Bronchial epithelial cell (primary cell): ENCODE results near the gene CNFN. TPM values are rescaled to one million over a fixed set of nuclear protein-coding genes. Genes with fewer than 3 reads are reported as not detected.
A peak's percentile ranks its signal among the peaks of the same experiment; 100 is the strongest.

Source experiments
- DNase-seq: peaks from one replicate; pipeline ENCODE4 v3.0.0-alpha.2; 2010; ENCODE audit warnings: low read depth
- FAIRE-seq: peaks from 2 replicates; lab custom pipeline; 2011; peaks lifted over from hg19 to GRCh38; lab: Jason Lieb, UNC
- H3K27me3 ChIP-seq: 2 replicates; pipeline ENCODE4 v1.5.1; 2011; ENCODE audit warnings: low read length; ENCODE audit not compliant: control insufficient read depth, insufficient read depth
- H3K36me3 ChIP-seq: 2 replicates; pipeline ENCODE4 v1.5.1; 2011; ENCODE audit warnings: low read length; ENCODE audit not compliant: control insufficient read depth, insufficient read depth
- H3K4me3 ChIP-seq: 2 replicates; pipeline ENCODE4 v1.5.1; 2011; ENCODE audit warnings: mild to moderate bottlenecking, low read depth, low read length, control low read depth
- CTCF ChIP-seq: IDR thresholded peaks from 2 replicates; pipeline ENCODE4 v1.5.1; 2011; ENCODE audit warnings: mild to moderate bottlenecking, moderate library complexity, low read length, control low read depth, inconsistent platforms; ENCODE audit not compliant: insufficient read depth, severe bottlenecking
- total RNA-seq: library from RNA; depleted of rRNA; stranded (reverse); fragments of >200 nt; gene quantifications from 2 replicates; pipeline ENCODE4 v1.2.1, GENCODE V29; 2014

Gene CNFN
- total RNA-seq, 1 donor from 2014 or later: not detected

DNA sequence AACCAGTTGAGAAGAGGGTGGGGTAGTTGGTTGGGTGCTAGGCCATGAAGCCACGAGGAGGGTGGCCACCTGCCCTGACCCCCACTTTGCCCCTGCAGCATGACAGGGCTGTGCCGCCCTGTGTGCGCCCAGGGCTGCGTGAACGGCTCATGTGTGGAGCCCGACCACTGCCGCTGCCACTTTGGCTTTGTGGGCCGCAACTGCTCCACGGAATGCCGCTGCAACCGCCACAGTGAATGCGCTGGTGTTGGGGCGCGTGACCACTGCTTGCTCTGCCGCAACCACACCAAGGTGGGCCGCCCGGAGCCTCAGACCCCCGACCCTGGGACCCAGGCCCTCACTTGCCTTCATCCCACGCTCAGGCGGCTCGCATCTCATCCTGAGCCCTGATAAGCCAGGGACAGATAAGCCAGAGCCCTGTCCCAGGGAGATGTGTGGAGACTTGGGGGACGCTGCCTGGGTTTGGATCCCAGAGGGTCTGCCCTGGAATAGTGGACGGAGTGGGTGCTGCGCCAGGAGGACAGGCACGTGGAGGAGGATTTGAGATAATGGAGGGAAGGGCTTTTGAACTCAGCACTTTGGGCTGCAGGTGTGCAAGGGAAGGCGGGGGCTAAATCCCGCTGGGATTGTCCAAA is 20.5 kb downstream of the CNFN start:
- no peaks in the 10 kb centered on the region for H3K36me3 ChIP-seq
- H3K4me3 ChIP-seq: no peak overlapping the region
- FAIRE-seq (no peak), DNase-seq (no peak)
- no peak for TF ChIP-seq CTCF
- no peaks in the 10 kb centered on the region for H3K27me3 ChIP-seq

DNA sequence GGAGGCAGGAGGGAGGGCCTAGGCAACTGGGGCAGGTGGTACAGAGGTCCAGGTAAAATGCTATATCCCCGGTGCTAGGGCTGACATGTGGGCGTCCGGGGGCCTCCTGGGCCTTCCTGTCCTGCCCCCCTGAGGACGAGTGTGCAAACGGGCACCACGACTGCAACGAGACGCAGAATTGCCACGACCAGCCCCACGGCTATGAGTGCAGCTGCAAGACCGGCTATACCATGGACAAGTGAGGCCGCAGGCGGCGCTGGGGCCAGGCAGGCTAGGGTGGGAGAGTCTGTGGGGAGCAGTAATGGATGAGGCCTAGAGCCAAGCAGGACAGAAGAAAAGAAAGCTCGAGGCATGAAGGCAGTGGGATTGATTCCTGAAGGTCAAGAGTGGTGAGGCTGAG is 21.3 kb downstream of the CNFN start:
- no peak for FAIRE-seq
- H3K27me3 ChIP-seq: no peaks in the 10 kb centered on the region
- DNase-seq: no peak

DNA sequence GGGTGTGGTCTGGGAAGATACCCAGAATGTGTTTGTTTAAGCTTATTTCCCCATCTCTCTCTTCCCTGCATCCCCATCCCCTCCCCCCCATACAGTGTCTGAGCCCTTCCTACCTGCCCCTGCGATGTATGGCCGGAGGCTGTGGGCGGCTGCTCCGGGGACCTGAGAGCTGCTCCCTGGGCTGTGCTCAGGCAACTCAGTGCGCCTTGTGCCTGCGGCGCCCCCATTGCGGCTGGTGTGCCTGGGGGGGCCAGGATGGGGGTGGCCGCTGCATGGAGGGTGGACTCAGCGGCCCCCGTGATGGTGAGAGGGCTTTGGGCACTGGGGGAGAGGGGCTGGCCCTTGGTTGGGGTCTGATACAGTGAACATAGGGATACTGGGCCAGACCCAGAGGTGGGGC is 21.7 kb downstream of the CNFN start:
- no peak for FAIRE-seq

More for the DNA sequence above, 21.3 kb downstream of the CNFN start:
- H3K36me3 ChIP-seq: peaks cover 1% of the 10 kb centered on the region
- no peak for TF ChIP-seq CTCF
- H3K4me3 ChIP-seq: no peak overlapping the region

DNA sequence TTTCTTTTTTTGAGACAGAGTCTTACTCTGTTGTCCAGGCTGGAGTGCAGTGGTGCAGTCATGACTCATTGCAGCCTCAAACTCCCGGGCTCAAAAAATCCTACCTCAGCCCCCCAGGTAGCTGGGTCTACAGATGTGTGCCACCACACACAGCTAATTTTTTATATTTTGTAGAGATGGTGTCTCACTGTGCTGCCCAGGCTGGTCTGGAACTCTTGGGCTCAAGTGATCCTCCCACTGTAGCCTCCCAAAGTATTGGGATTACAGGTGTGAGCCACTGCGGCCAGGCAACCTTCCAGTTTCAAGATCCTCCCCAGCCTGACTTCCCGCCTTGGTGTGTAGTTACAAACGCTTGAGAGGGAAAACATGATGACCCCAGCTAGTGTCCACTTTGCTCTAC is 22.2 kb downstream of the CNFN start:
- no peak overlapping the region for H3K4me3 ChIP-seq
- FAIRE-seq (no peak), DNase-seq (no peak)
- no peak for TF ChIP-seq CTCF
- H3K27me3 ChIP-seq: no peaks in the 10 kb centered on the region
- H3K36me3 ChIP-seq: peaks cover 1% of the 10 kb centered on the region

More for the DNA sequence above, 21.7 kb downstream of the CNFN start:
- no peaks in the 10 kb centered on the region for H3K27me3 ChIP-seq
- peaks cover 1% of the 10 kb centered on the region for H3K36me3 ChIP-seq
- no peak overlapping the region for H3K4me3 ChIP-seq
- no peak for DNase-seq
- no peak for TF ChIP-seq CTCF

DNA sequence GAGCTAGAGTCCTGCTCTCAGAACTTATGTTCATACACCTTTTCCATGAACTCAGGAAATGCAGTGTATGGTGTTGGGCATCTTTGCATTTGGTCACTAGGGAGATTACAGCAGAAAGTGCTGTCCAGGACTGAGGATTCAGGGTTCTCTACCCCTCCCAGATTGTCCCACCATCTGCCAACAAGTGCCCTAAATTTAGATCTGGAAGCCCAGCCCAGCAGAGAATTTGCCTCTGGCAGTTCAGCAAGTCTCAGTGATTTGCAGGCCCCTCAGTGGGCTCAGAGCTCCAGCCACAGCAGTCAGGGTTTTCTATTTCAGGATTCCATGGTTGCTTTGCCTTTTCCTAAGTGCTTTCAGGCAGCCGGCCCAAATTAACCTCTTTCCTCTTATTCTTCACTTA is 23.4 kb downstream of the CNFN start:
- H3K27me3 ChIP-seq: no peaks in the 10 kb centered on the region
- TF ChIP-seq CTCF: no peak
- FAIRE-seq (no peak), DNase-seq (no peak)
- H3K4me3 ChIP-seq: no peak overlapping the region
- H3K36me3 ChIP-seq: peaks cover 1% of the 10 kb centered on the region

DNA sequence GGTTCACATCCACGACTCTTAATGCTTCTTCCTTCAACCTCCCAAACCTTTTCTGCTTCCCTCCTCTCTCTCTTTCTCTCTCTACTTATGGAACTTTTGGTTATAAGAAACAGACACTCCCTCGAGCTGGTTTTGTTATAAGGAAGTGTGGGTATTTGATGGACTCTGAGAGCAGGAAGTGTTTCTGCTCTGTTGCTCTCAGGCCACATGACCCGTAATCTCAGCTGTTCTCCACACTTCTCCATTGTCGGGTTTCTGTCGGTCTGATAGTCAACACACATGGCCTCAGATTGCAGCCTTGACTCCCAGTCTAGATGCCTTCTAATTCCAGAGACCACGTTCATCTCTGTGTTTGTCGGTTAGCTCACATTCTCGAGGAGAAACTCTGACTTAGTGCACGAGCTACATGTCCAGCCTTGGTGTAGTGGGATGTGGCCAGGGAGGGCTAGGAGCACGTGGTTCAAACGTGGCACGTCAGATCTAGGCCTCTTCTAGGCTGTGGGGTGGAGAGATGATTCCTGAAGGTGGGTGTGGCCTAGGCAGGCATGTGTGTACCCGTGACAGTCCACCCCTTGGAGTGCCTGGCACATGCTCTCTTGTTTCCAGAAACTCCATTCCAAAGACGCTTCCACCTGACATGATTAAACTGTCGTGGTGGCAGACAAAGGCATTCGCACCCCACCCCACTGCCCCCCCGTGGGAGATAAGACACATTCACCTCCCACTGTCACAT is 26.3 kb downstream of the CNFN start:
- no peak for TF ChIP-seq CTCF
- peaks cover 1% of the 10 kb centered on the region for H3K36me3 ChIP-seq
- H3K27me3 ChIP-seq: no peaks in the 10 kb centered on the region
- FAIRE-seq (peak; percentile 40), DNase-seq (no peak)
- H3K4me3 ChIP-seq: no peak overlapping the region
